ENCODE results near the gene PPP6R2. TPM values are rescaled to one million over a fixed set of nuclear protein-coding genes. Genes with fewer than 3 reads are reported as not detected.

Gene PPP6R2
- total RNA-seq, 1 experiment from 2014 or later, result 42.6 TPM

GRCh38 chr22:50323900-50324299 lies 19.2 kb upstream of the PPP6R2 start:
- H3K4me2 ChIP-seq (ENCODE audit: insufficient read depth, insufficient read length, low read length), result no peak overlapping the region
- H3K4me1 Mint-ChIP-seq, result peaks cover 7 to 11% of the 10 kb centered on the region in 2 experiments
- H4K91ac ChIP-seq (ENCODE audit: insufficient read length, low read depth, low read length), result no peak overlapping the region
- no peak overlapping the region for H2AK5ac ChIP-seq (ENCODE audit: insufficient read length, low read length)
- H3K23ac ChIP-seq (ENCODE audit: insufficient read length, low read depth, low read length), result no peak overlapping the region
- no peak overlapping the region for H3T11ph ChIP-seq (ENCODE audit: low read length)
- H3K18ac ChIP-seq (ENCODE audit: insufficient read length, low read depth, low read length), result no peak overlapping the region
- no peaks in the 10 kb centered on the region for H3K4me1 ChIP-seq (ENCODE audit: insufficient read depth, low read length)
- H3K79me2 ChIP-seq (ENCODE audit: insufficient read depth, low read length), result no peaks in the 10 kb centered on the region
- no peaks in the 10 kb centered on the region for H3K9me3 Mint-ChIP-seq
- DNase-seq, result no peak
- no peak overlapping the region for H3K56ac ChIP-seq (ENCODE audit: insufficient read length, low read depth, low read length)
- no peak overlapping the region for H3K27ac ChIP-seq (ENCODE audit: insufficient read length, low read depth, low read length)
- TF ChIP-seq CTCF (conservative IDR thresholded peaks at IDR 0.05), result no peak
- no peak overlapping the region for H2BK120ac ChIP-seq (ENCODE audit: low read depth, low read length, poor library complexity, severe bottlenecking)
- H3K79me1 ChIP-seq (ENCODE audit: insufficient read depth, low read depth, low read length, poor library complexity, severe bottlenecking), result no peaks in the 10 kb centered on the region
- no peak overlapping the region for H4K5ac ChIP-seq (ENCODE audit: insufficient read length, low read depth, low read length)
- H3K27me3 Mint-ChIP-seq (ENCODE audit: low read depth), result peaks cover 52% of the 10 kb centered on the region
- H2BK12ac ChIP-seq (ENCODE audit: insufficient read length, low read depth, low read length), result no peak overlapping the region
- H3K36me3 Mint-ChIP-seq (ENCODE audit: insufficient read depth in 1 of 3, low read depth in 3 of 3), result peaks cover 0 to 2% (median 0%) of the 10 kb centered on the region in 3 experiments; a peak in 1 of 7 replicates
- H3K27me3 ChIP-seq (ENCODE audit: insufficient read depth, low read length), result no peaks in the 10 kb centered on the region; the same call in 1 of the 2 replicates
- no peak overlapping the region for H2BK15ac ChIP-seq (ENCODE audit: low read depth, low read length)
- H3K9ac ChIP-seq (ENCODE audit: extremely low read depth, insufficient read length, low read length), result no peak overlapping the region
- no peak overlapping the region for H4K8ac ChIP-seq (replicated peaks; ENCODE audit: insufficient read length, low read depth, low read length)
- no peak overlapping the region for H3K27ac Mint-ChIP-seq
- no peak overlapping the region for H3K4ac ChIP-seq (ENCODE audit: low read depth, low read length)
- H2AFZ ChIP-seq (ENCODE audit: low read length), result no peak overlapping the region
- H2BK20ac ChIP-seq (ENCODE audit: low read depth, low read length, poor library complexity, severe bottlenecking), result no peak overlapping the region
- H3K9me3 ChIP-seq (ENCODE audit: control insufficient read depth, low read depth, low read length), result no peaks in the 10 kb centered on the region
- H2BK5ac ChIP-seq (ENCODE audit: insufficient read length, low read length), result no peak overlapping the region
- H3K23me2 ChIP-seq (ENCODE audit: insufficient read length, low read depth, low read length, poor library complexity, severe bottlenecking), result peaks cover 5% of the 10 kb centered on the region
- WGBS (ENCODE audit: extremely low coverage, insufficient read length, low lambda C conversion rate), result no CpG with 5 or more reads among the region's 5 CpGs
- no peaks in the 10 kb centered on the region for H4K20me1 ChIP-seq (ENCODE audit: control insufficient read depth, insufficient read depth, insufficient read length)
- H3K14ac ChIP-seq (ENCODE audit: insufficient read depth, low read length), result no peak overlapping the region
- no peak overlapping the region for H3K4me3 Mint-ChIP-seq

Data from H9 (cell line).